ENCODE measurements around the gene BARX1.

BARX1 gene

DNA sequence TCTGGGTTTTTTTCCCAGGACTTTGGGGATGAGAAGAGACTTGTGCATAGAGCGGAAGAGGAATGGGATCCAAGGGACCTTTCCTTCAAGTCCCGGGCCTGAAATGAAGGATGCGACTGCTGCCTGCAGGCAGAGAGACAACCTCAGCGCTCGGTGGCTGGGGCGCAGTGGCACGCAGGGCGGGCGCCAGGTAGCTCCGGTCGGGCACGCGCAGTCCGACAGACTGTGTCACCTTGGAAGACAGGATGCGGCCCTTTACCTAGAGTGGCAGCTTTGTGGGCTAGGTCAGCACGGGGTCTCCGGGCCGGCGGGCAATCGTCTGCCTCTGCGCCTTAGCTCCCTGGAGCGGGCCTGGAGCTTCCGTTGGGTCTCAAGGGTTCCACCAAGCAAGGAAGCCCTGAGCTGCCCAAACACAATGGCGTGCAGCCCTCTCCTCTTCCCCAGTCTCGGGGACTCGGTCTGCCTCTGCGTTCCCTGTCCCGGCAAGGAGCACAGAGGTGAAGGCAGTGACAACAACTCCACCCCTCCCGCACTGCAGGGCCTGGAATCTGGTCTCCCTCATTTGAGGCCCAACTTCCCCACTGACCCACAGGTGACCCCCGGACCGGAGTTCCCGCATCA lies 6.0 kb downstream of the BARX1 start (continued):
- TF ChIP-seq PATZ1 (CRISPR knock-in tag; IDR thresholded peaks at IDR 0.05; ENCODE audit: borderline replicate concordance) (no peak), ARNTL (CRISPR knock-in tag; IDR thresholded peaks at IDR 0.05; ENCODE audit: borderline replicate concordance, low read depth) (no peak), BACH2 (CRISPR knock-in tag; IDR thresholded peaks at IDR 0.05; ENCODE audit: borderline replicate concordance) (no peak)

- TF ChIP-seq ZFP30 (CRISPR knock-in tag; IDR thresholded peaks at IDR 0.05) (no peak), ZNF70 (CRISPR knock-in tag; IDR thresholded peaks at IDR 0.05) (no peak), ARNTL (CRISPR knock-in tag; IDR thresholded peaks at IDR 0.05; ENCODE audit: borderline replicate concordance, low read depth) (no peak), ZNF8 (CRISPR knock-in tag; IDR thresholded peaks at IDR 0.05) (no peak)
- TF ChIP-seq, protein P1, sequence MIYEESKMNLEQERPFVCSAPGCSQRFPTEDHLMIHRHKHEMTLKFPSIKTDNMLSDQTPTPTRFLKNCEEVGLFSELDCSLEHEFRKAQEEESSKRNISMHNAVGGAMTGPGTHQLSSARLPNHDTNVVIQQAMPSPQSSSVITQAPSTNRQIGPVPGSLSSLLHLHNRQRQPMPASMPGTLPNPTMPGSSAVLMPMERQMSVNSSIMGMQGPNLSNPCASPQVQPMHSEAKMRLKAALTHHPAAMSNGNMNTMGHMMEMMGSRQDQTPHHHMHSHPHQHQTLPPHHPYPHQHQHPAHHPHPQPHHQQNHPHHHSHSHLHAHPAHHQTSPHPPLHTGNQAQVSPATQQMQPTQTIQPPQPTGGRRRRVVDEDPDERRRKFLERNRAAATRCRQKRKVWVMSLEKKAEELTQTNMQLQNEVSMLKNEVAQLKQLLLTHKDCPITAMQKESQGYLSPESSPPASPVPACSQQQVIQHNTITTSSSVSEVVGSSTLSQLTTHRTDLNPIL (CRISPR knock-in tag; IDR thresholded peaks at IDR 0.05; ENCODE audit: low read depth) = no peak
- no peak for ATAC-seq
These were observed 6.6 kb downstream of the BARX1 start for GRCh38 chr9:93948441-93949072.

DNA sequence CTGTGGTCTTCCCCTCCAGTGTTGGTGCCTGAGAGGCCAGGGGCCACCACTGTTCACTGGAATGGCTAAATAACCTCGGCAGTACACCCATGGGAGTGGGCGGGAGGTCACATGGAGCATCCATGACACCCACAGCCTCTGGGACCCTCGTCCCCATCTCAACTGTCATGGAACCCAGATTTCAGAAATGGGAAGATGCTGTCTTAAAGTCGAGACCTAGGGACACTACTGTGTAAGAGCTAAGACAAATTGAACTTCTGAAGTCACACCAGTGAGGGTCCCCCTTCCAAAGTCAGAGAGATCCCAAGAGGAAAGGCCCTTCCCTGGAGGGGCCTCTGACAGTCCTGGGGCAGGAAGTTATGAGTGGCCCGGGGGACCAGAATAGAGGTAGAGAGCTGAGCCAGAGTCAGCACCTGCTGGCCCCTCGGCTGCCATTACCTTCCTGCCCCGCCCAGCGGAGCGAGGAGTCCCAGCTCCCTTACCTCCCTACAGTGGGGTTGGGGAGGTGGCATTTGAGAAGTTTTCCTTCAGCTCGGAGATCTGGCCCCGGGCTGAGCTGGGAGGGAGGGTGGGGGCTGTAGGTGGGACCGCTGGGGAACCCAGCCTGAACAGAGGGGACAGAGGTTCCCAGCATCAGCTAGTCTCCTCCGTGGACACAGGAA lies 7.6 kb downstream of the BARX1 start:
- ATAC-seq = no peak
- no peak for TF ChIP-seq ZNF565 (CRISPR knock-in tag; conservative IDR thresholded peaks at IDR 0.05; ENCODE audit: low read depth)
- no peak for TF ChIP-seq GLIS3 (CRISPR knock-in tag; IDR thresholded peaks at IDR 0.05)
- no peak for TF ChIP-seq OSR1 (CRISPR knock-in tag; IDR thresholded peaks at IDR 0.05)
- no peak for TF ChIP-seq ESRRG (CRISPR knock-in tag; IDR thresholded peaks at IDR 0.05)
- no peak for TF ChIP-seq POU6F1 (CRISPR knock-in tag; IDR thresholded peaks at IDR 0.05; ENCODE audit: borderline replicate concordance, low read depth)

DNA sequence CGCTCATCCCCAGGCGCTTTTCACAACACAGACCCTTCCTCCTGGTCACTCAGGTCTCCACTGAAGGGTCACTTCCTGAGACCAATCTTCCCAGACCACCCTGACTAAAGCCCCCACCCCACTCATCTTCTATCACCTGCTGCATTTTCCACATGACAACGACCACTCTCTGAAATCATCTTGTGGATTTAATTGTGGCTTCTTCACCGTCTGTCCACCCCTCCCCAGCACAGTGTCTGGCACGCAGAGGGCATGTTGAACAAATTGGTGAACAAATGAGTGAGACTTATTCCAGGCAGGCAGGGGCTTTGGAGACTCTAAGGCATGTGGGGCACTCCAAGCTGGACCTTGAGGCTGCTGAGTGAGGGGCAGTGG lies 8.8 kb downstream of the BARX1 start:
- ATAC-seq = no peak
- TF ChIP-seq ZNF565 (CRISPR knock-in tag; conservative IDR thresholded peaks at IDR 0.05; ENCODE audit: low read depth) (no peak), GLIS3 (CRISPR knock-in tag; IDR thresholded peaks at IDR 0.05) (no peak), ZNF8 (CRISPR knock-in tag; IDR thresholded peaks at IDR 0.05) (no peak), POU6F1 (CRISPR knock-in tag; IDR thresholded peaks at IDR 0.05; ENCODE audit: borderline replicate concordance, low read depth) (no peak), ZC3H10 (CRISPR knock-in tag; IDR thresholded peaks at IDR 0.05) (no peak), ISL1 (CRISPR knock-in tag; IDR thresholded peaks at IDR 0.05) (no peak), PPARA (CRISPR knock-in tag; IDR thresholded peaks at IDR 0.05; ENCODE audit: borderline replicate concordance) (no peak), OSR1 (CRISPR knock-in tag; IDR thresholded peaks at IDR 0.05) (no peak), ESRRG (CRISPR knock-in tag; IDR thresholded peaks at IDR 0.05) (no peak), PATZ1 (CRISPR knock-in tag; IDR thresholded peaks at IDR 0.05; ENCODE audit: borderline replicate concordance) (no peak), ZFP30 (CRISPR knock-in tag; IDR thresholded peaks at IDR 0.05) (no peak), ARNTL (CRISPR knock-in tag; IDR thresholded peaks at IDR 0.05; ENCODE audit: borderline replicate concordance, low read depth) (no peak), ZFP3 (CRISPR knock-in tag; IDR thresholded peaks at IDR 0.05) (no peak)
- TF ChIP-seq, protein P2, sequence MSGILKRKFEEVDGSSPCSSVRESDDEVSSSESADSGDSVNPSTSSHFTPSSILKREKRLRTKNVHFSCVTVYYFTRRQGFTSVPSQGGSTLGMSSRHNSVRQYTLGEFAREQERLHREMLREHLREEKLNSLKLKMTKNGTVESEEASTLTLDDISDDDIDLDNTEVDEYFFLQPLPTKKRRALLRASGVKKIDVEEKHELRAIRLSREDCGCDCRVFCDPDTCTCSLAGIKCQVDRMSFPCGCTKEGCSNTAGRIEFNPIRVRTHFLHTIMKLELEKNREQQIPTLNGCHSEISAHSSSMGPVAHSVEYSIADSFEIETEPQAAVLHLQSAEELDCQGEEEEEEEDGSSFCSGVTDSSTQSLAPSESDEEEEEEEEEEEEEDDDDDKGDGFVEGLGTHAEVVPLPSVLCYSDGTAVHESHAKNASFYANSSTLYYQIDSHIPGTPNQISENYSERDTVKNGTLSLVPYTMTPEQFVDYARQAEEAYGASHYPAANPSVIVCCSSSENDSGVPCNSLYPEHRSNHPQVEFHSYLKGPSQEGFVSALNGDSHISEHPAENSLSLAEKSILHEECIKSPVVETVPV (CRISPR knock-in tag; IDR thresholded peaks at IDR 0.05) = no peak
- TF ChIP-seq, protein P3, sequence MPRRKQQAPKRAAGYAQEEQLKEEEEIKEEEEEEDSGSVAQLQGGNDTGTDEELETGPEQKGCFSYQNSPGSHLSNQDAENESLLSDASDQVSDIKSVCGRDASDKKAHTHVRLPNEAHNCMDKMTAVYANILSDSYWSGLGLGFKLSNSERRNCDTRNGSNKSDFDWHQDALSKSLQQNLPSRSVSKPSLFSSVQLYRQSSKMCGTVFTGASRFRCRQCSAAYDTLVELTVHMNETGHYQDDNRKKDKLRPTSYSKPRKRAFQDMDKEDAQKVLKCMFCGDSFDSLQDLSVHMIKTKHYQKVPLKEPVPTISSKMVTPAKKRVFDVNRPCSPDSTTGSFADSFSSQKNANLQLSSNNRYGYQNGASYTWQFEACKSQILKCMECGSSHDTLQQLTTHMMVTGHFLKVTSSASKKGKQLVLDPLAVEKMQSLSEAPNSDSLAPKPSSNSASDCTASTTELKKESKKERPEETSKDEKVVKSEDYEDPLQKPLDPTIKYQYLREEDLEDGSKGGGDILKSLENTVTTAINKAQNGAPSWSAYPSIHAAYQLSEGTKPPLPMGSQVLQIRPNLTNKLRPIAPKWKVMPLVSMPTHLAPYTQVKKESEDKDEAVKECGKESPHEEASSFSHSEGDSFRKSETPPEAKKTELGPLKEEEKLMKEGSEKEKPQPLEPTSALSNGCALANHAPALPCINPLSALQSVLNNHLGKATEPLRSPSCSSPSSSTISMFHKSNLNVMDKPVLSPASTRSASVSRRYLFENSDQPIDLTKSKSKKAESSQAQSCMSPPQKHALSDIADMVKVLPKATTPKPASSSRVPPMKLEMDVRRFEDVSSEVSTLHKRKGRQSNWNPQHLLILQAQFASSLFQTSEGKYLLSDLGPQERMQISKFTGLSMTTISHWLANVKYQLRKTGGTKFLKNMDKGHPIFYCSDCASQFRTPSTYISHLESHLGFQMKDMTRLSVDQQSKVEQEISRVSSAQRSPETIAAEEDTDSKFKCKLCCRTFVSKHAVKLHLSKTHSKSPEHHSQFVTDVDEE (CRISPR knock-in tag; IDR thresholded peaks at IDR 0.05) = no peak
